GM12878 (cell line): ENCODE results near the gene EPHA5. TPM values are rescaled to one million over a fixed set of nuclear protein-coding genes. Genes with fewer than 3 reads are reported as not detected.

Experiments used
- ATAC-seq: fragments of 200-7000 bp; cut with Tn5 transposase; 3 replicates; pipeline ENCODE4 v1.9.1; 2020; ENCODE audit warnings: mild to moderate bottlenecking, moderate library complexity
- BruUV-seq: library from RNA; stranded (reverse); fragments of 400-500 nt; replicated peaks from 2 replicates; lab custom pipeline; 2021; lab: Mats Ljungman, UMichigan
- CTCF ChIA-PET: fragments of 300-600 bp; sonication (Branson Sonifier 250); formaldehyde crosslinking; extraction: SDS; loops from one replicate; lab custom pipeline; 2021; ENCODE audit warnings: inconsistent platforms; lab: Yijun Ruan, JAX
- POLR2A ChIA-PET: fragments of 350-600 bp; formaldehyde crosslinking; extraction: SDS; loops from one replicate; lab custom pipeline; 2021; ENCODE audit warnings: inconsistent platforms; lab: Charles Lee
- RAD21 ChIA-PET: fragments of 300-600 bp; sonication (Branson Sonifier 250); formaldehyde crosslinking; loops from one replicate; lab custom pipeline; 2023; ENCODE audit warnings: antibody characterized with exemption; ENCODE audit not compliant: unreplicated experiment; lab: Charles Lee
- SMC1A ChIA-PET: fragments of 300-600 bp; sonication (Branson Sonifier 250); formaldehyde crosslinking; loops from one replicate; lab custom pipeline; 2023; ENCODE audit not compliant: unreplicated experiment, uncharacterized antibody; lab: Charles Lee
- DNase-seq: peaks from one replicate; pipeline ENCODE4 v3.0.0-alpha.2; 2011; ENCODE audit warnings: low read depth, low spot score
- FAIRE-seq: peaks from 3 replicates; lab custom pipeline; 2011; peaks lifted over from hg19 to GRCh38; lab: Jason Lieb, UNC
- H2AFZ ChIP-seq: 2 replicates; pipeline ENCODE4 v1.6.0; 2011; ENCODE audit warnings: low read depth, low read length, control low read depth; ENCODE audit not compliant: control insufficient read depth
- H3K27ac ChIP-seq: 2 replicates; pipeline ENCODE4 v1.5.1; 2011; ENCODE audit warnings: control low read depth; ENCODE audit not compliant: control insufficient read depth, insufficient read depth
- H3K27me3 ChIP-seq, 2 experiments: replicated peaks in 1 of 2; 2 replicates each; pipeline versions ENCODE4 v1.6.0 to v1.6.1; 2011; ENCODE audit warnings: low read length in 1 of 2; ENCODE audit not compliant: control insufficient read depth in 2 of 2, insufficient read depth in 2 of 2
- H3K36me3 ChIP-seq, 2 experiments: 2 replicates each; pipeline ENCODE4 v1.5.1; 2011; ENCODE audit warnings: low read length in 1 of 2; ENCODE audit not compliant: control insufficient read depth in 2 of 2, insufficient read depth in 2 of 2
- H3K4me1 ChIP-seq: 2 replicates; pipeline ENCODE4 v1.6.1; 2011; ENCODE audit warnings: mild to moderate bottlenecking, low read length, moderate library complexity, mixed read lengths; ENCODE audit not compliant: control insufficient read depth, insufficient read depth
- H3K4me2 ChIP-seq: 2 replicates; pipeline ENCODE4 v1.6.0; 2011; ENCODE audit warnings: control low read depth; ENCODE audit not compliant: control insufficient read depth, insufficient read depth
- H3K4me3 ChIP-seq: fragments of 200-600 bp; sonication (generic); 2 replicates; pipeline ENCODE4 v1.5.1; 2016
- H3K79me2 ChIP-seq: 2 replicates; pipeline ENCODE4 v1.6.0; 2011; ENCODE audit warnings: low read length; ENCODE audit not compliant: control insufficient read depth, insufficient read depth
- H3K9ac ChIP-seq: 2 replicates; pipeline ENCODE4 v1.8.0; 2011; ENCODE audit warnings: low read length, control low read depth, mixed read lengths; ENCODE audit not compliant: control insufficient read depth, insufficient read depth
- H3K9me3 ChIP-seq: replicated peaks from 3 replicates; pipeline ENCODE4 v1.5.1; 2011; ENCODE audit warnings: mild to moderate bottlenecking, low read length; ENCODE audit not compliant: control insufficient read depth, insufficient read depth
- H4K20me1 ChIP-seq: 2 replicates; pipeline ENCODE4 v1.6.0; 2011; ENCODE audit not compliant: control insufficient read depth, insufficient read depth
- CBFB ChIP-seq: IDR thresholded peaks from 2 replicates; pipeline ENCODE4 v1.6.1; 2016; ENCODE audit warnings: antibody characterized with exemption, low read depth
- CTCF ChIP-seq, 3 experiments: IDR thresholded peaks in 2 of 3; conservative IDR thresholded peaks in 1 of 3; 2 replicates each; pipeline ENCODE4 v1.5.1; 2011; ENCODE audit warnings: low read depth in 3 of 3, low read length in 3 of 3, mild to moderate bottlenecking in 3 of 3, control low read depth in 2 of 3, moderate library complexity in 2 of 3, inconsistent platforms in 1 of 3, mixed read lengths in 1 of 3; ENCODE audit not compliant: control insufficient read depth in 2 of 3, insufficient read depth in 1 of 3; ENCODE audit errors: extremely low read depth in 1 of 3
- CUX1 ChIP-seq: IDR thresholded peaks from 2 replicates; pipeline ENCODE4 v1.6.1; 2012; ENCODE audit warnings: improper control_type of control experiment, low read depth, low read length; ENCODE audit not compliant: insufficient replicate concordance
- E2F8 ChIP-seq: fragments of 450-650 bp; IDR thresholded peaks from 2 replicates; pipeline ENCODE4 v1.6.1; 2018; ENCODE audit warnings: mild to moderate bottlenecking, low read depth, moderate library complexity; ENCODE audit not compliant: partially characterized antibody
- ETV6 ChIP-seq, 2 experiments: fragments of 450-650 bp in 1 of 2; IDR thresholded peaks in 1 of 2; conservative IDR thresholded peaks in 1 of 2; 2 replicates each; pipeline ENCODE4 v1.6.1; 2014; ENCODE audit warnings: antibody characterized with exemption in 1 of 2, borderline replicate concordance in 1 of 2, low read depth in 1 of 2, mild to moderate bottlenecking in 1 of 2, moderate library complexity in 1 of 2
- EZH2 ChIP-seq: IDR thresholded peaks from 2 replicates; pipeline ENCODE4 v1.6.1; 2012; ENCODE audit warnings: low read depth, mild to moderate bottlenecking, control low read depth, inconsistent platforms, low read length, borderline replicate concordance; ENCODE audit not compliant: control insufficient read depth
- FOXM1 ChIP-seq: IDR thresholded peaks from 2 replicates; pipeline ENCODE4 v1.6.1; 2012; ENCODE audit warnings: low read depth, mild to moderate bottlenecking, inconsistent platforms, low read length, moderate library complexity
- IRF4 ChIP-seq: IDR thresholded peaks from 2 replicates; pipeline ENCODE4 v1.6.1; 2011; ENCODE audit warnings: low read depth, low read length
- NFXL1 ChIP-seq: fragments of 450-650 bp; IDR thresholded peaks from 2 replicates; pipeline ENCODE4 v1.6.1; 2017; ENCODE audit warnings: antibody characterized with exemption, mild to moderate bottlenecking, borderline replicate concordance
- PAX8 ChIP-seq: fragments of 450-650 bp; IDR thresholded peaks from 2 replicates; pipeline ENCODE4 v1.6.1; 2017; ENCODE audit warnings: mild to moderate bottlenecking, moderate library complexity
- STAT3 ChIP-seq: IDR thresholded peaks from 2 replicates; pipeline ENCODE4 v1.6.1; 2011; ENCODE audit warnings: low read depth, low read length, improper control_type of control experiment
- TCF7 ChIP-seq: IDR thresholded peaks from 2 replicates; pipeline ENCODE4 v1.6.1; 2014; ENCODE audit warnings: antibody characterized with exemption, borderline replicate concordance
- ZNF24 ChIP-seq: fragments of 450-650 bp; IDR thresholded peaks from 2 replicates; pipeline ENCODE4 v1.6.1; 2017; ENCODE audit warnings: antibody characterized with exemption, mild to moderate bottlenecking
- ZNF622 ChIP-seq: fragments of 450-650 bp; IDR thresholded peaks from 2 replicates; pipeline ENCODE4 v1.6.1; 2017; ENCODE audit warnings: mild to moderate bottlenecking, inconsistent platforms
- ZZZ3 ChIP-seq: IDR thresholded peaks from 2 replicates; pipeline ENCODE4 v1.6.1; 2011; ENCODE audit warnings: low read depth; ENCODE audit not compliant: control insufficient read depth, insufficient read length
- WGBS: methylation state at CpG from one replicate; pipeline ENCODE4 v1.1.6; 2016; ENCODE audit warnings: low lambda C conversion rate; ENCODE audit not compliant: insufficient replicate concordance, insufficient coverage; ENCODE audit errors: missing lambda C conversion rate; 5-methylcytosine and 5-hydroxymethylcytosine counted together
- in situ Hi-C: fragments of 300-500 bp; cut with MboI; formaldehyde crosslinking; loops from 9 replicates; pipeline ENCODE4 v1.14.3; 2018; ENCODE audit warnings: mixed read lengths
- intact Hi-C: fragments of 100-400 bp; cut with micrococcal nuclease; formaldehyde crosslinking; loops from one replicate; pipeline ENCODE4 v1.14.2; 2022; ENCODE audit not compliant: unreplicated experiment
- polyA plus RNA-seq, 11 experiments: library from polyadenylated mRNA; depleted of rRNA in 4 of 11; unstranded in 6 of 11; stranded (reverse) in 5 of 11; fragments of >200 nt; fragmentation: Nextera tagmentation in 4 of 11; fragmentation: Illumina TruSeq in 1 of 11; extraction: Ambion mirVana in 4 of 11; extraction: Trizol in 1 of 11; gene quantifications; 1 replicate in 1 of 11; 2 replicates in 10 of 11; pipeline versions ENCODE4 v1.2.1 to v1.2.3, GENCODE V29; 2011 to 2016; ENCODE audit warnings: inconsistent platforms in 2 of 11, missing spikeins in 2 of 11, low read depth in 1 of 11
- total RNA-seq, 4 experiments: library from RNA; depleted of rRNA in 3 of 4; stranded (reverse); fragments of >200 nt in 3 of 4; fragmentation: Illumina TruSeq in 1 of 4; extraction: Trizol in 1 of 4; gene quantifications; 2 replicates each; pipeline versions ENCODE4 v1.2.1 to v1.2.3, GENCODE V29; 2013 to 2021

Gene EPHA5
- total and polyA plus RNA-seq, 10 of the 15 experiments (the other 5 are each of a cell fraction or from before 2014, with no cell fraction given), result not detected

GRCh38 chr4:65381648-65382047 is 288.6 kb downstream of the EPHA5 start:
- ChIA-PET POLR2A (no interaction called here), RAD21 (no interaction called here), SMC1A (no interaction called here), CTCF (no interaction called here)
- Histone ChIP-seq H2AFZ (no peak overlapping the region), H3K36me3 (no peaks in the 10 kb centered on the region), H3K9me3 (no peaks in the 10 kb centered on the region), H3K9ac (no peak overlapping the region), H3K4me2 (no peak overlapping the region), H3K27ac (no peak overlapping the region), H3K27me3 (no peaks in the 10 kb centered on the region), H3K4me3 (no peak overlapping the region), H3K4me1 (no peaks in the 10 kb centered on the region), H3K79me2 (no peaks in the 10 kb centered on the region), H4K20me1 (no peaks in the 10 kb centered on the region)
- WGBS, result 44% methylated on average over 1 of the region's 1 CpG
- no TSS peak for BruUV-seq
- DNase-seq, result no peak
- ATAC-seq, result no peak
- FAIRE-seq, result no peak
- in situ Hi-C loops (no loop called here), intact Hi-C loops (no loop called here)
- TF ChIP-seq ETV6 (conservative IDR thresholded peaks at IDR 0.05 in 1 of 2, IDR thresholded peaks at IDR 0.05 in 1 of 2; ENCODE audit: borderline replicate concordance in 1 of 2, low read depth in 1 of 2), result no peak
- TF ChIP-seq PAX8, result no peak
- no peak for TF ChIP-seq NFXL1
- TF ChIP-seq STAT3, result no peak
- no peak for TF ChIP-seq FOXM1
- no peak for TF ChIP-seq CUX1
- no peak for TF ChIP-seq ZNF24
- TF ChIP-seq CBFB, result no peak
- TF ChIP-seq ZNF622, result no peak
- no peak for TF ChIP-seq TCF7
- TF ChIP-seq IRF4, result no peak
- TF ChIP-seq ZZZ3, result no peak
- no peak for TF ChIP-seq E2F8
- no peak for TF ChIP-seq CTCF (IDR thresholded peaks at IDR 0.05 in 2 of 3, conservative IDR thresholded peaks at IDR 0.05 in 1 of 3; ENCODE audit: control insufficient read depth in 2 of 3, extremely low read depth in 1 of 3, insufficient read depth in 1 of 3, low read depth in 3 of 3, low read length in 3 of 3)
- no peak for TF ChIP-seq EZH2
